HG02763 (cell line): ENCODE measurements around the gene FRMPD4.
A peak's percentile ranks its signal among the peaks of the same experiment; 100 is the strongest.

Source experiments
- ATAC-seq: cut with Tn5 transposase; IDR thresholded peaks from one replicate; pipeline ENCODE4 v1.9.1; 2021; ENCODE audit warnings: mild to moderate bottlenecking, moderate library complexity; ENCODE audit not compliant: unreplicated experiment

Gene FRMPD4

DNA sequence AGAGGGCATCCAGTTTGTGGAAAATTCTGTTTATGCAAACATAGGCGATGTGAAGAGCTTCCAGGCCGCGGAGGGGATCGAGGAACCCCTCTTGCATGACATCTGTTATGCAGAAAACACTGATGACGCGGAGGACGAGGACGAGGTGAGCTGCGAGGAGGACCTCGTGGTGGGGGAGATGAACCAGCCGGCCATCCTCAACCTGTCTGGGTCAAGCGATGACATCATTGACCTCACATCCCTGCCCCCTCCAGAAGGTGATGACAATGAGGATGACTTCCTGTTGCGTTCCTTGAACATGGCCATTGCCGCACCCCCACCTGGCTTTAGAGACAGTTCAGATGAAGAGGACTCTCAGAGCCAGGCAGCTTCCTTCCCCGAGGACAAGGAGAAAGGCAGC lies 578.3 kb downstream of the FRMPD4 start:
- no peak for ATAC-seq

GRCh38 chrX:12719837-12720236 lies 581.6 kb downstream of the FRMPD4 start:
- no peak for ATAC-seq

DNA sequence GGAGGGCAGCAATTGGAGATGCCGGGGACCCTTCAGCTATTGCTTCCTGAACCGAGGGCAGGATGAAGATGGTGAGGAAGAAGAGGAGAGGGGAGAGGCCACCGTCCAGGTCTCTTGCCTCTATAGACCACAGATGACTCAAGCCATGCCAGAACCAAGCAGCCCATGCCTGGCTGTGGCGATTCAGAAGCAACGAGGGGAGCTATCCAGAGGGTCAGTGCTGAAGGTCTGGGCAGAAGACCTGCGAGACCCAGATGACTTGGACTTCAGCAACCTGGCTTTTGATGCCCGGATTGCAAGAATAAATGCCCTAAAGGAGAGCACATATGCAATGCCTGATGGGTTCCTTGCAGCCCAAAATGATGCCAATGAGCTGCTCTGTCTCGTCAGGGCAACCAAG lies 582.8 kb downstream of the FRMPD4 start:
- no peak for ATAC-seq

DNA sequence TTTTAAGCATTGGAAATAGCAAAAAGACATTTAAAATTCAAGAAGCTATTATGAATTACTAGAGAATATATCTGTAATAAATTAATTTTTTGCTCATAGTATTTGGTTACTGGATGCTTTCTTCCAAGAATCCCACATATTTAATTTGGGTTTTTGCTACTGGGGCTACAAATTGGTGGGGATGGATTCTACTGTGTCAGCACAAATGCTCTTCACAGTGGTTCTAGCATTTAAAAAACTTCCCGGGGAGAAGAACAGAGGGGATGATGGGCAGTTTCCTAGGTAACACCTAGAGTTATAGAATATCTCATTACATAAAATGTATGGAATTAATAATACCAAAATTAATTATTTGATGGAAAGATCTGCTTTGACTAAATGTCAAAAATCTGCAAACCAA lies 584.0 kb downstream of the FRMPD4 start:
- ATAC-seq = no peak

DNA sequence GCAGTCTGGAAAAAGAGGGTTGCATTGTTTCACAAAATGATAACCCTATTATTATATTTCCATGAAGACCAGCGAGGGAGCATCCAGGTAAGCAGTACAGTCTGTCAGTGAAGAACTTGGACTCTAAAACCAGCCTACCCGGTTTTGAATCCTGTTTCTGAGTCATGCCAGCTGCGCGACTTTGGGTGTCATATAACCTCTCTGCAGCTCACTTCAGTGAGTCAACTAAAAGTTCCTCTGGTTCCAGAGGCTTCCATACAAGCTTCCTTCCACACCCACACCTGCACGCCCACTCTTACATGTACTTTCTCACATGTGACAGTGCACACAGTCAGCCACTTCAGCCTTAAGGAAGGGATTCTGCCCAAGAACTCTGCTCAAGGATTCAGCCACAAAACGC lies 603.1 kb downstream of the FRMPD4 start:
- ATAC-seq = no peak

DNA sequence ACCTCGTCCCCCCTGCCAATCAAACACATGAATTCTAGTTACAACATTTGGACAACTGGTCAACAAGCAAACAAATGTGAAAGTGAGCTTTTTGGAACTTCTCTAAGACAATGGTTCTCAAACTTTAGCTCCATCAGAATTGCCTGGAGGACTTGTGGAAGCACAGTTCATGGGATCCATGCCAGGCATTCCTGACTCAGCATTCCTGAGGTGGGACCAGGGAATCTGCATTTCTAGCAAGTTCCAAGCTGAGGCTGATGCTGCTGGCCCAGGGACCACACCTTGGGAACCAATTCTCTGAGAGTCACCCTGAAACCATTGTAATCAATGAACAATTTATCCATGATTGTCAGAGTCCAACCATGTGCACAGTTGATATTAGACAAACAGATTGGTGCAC lies 609.2 kb downstream of the FRMPD4 start:
- no peak for ATAC-seq

- no peak for ATAC-seq
These were observed 613.6 kb downstream of the FRMPD4 start for GRCh38 chrX:12751887-12752286.

DNA sequence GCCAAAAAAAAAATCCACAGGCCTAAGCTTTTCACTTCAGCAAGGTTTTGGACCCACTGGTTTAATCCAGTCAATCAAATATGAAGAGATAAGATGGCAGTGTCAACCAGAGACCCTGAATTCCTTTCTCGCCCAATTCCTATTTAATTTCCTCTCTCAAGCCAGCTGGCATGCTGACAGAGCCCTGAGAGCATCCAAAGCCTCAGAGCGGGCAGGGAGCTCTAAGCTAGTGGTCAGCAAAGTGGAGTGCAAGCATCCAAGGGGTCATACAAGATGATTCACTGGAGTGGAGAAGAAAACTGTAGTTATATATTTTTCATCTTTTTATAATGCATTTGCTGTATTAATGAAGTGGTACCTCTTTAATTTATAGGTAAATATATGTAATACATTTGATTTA lies 615.1 kb downstream of the FRMPD4 start:
- no peak for ATAC-seq

- ATAC-seq = no peak
These were observed 620.0 kb downstream of the FRMPD4 start for GRCh38 chrX:12758291-12758690.

GRCh38 chrX:12767856-12768255 lies 629.6 kb downstream of the FRMPD4 start:
- no peak for ATAC-seq

DNA sequence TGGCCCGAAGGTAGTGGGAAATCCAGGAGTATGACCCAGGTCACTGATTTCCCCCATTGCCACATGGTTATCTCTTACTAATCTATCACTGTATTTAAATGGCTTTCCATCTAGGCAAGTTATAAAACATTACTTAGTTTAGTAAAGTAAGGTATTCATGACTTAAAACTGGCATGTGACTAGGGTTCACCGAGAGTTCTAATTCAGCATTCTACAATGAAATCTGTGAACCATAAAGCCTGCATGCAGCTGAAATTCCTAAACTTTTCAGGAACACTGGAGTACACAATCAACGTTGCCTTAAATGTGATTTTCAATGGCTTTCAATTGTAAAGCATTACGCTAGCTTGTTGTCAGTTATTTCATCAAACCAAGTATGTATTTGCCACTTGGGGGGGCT lies 630.2 kb downstream of the FRMPD4 start:
- no peak for ATAC-seq

DNA sequence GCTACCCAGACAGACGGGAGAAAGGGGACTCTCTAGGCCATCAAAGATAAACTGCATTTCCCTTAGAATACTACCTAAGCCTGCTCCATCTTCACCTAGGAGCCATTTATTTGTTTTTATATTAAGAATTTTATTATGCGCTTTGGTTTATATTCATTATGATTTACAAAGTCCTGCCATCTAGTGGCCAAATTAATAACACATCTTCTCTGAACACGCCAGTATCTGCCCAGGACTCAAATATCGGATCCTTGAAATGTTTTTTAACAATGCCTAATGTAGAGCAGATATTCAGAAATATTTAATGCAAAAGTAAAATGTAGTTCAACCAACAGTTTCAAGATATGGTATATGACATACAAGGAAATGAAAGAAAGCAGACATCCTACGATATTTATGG lies 632.2 kb downstream of the FRMPD4 start:
- no peak for ATAC-seq

DNA sequence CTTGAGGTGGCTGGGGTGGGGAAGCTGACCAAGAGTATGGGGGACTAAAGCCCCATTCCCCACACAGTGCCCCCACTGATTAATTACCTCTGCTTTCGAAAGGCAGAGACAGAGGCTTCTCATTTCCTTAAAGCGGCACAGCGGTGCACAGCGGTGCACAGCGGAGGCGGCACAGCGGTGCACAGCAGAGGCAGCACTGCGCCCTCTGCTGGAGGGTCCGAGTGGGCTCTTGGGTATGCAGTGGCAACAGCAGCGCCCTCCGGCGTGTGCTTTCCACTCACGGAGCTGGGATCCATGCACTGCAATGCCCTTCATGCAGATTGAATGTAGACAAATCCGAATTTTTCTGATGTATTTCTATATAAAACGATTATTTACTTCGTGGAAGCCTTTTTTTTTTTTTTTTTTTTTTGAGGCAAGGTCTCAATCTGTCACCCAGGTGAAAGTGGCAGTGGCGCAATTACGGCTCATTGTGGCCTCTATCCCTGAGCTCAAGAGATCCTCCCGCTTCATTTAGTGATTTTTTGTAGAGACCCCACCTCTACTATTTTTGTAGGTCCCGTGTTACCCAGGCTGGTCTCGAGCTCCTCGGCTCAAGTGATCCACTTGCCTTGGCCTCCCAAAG lies 633.3 kb downstream of the FRMPD4 start:
- ATAC-seq = peak; percentile 89
